ELF-1 (cell line): ENCODE results near the gene NEK9.
"Not testable (repeated sequence)": the region's sequence is repeated elsewhere in the genome, so short reads cannot be mapped to it uniquely, and the experiment has no call there.

Experiments used
- DNase-seq: peaks from one replicate; pipeline ENCODE4 v3.0.0-alpha.2; 2016; ENCODE audit warnings: low read depth, low spot score

Gene NEK9

DNA sequence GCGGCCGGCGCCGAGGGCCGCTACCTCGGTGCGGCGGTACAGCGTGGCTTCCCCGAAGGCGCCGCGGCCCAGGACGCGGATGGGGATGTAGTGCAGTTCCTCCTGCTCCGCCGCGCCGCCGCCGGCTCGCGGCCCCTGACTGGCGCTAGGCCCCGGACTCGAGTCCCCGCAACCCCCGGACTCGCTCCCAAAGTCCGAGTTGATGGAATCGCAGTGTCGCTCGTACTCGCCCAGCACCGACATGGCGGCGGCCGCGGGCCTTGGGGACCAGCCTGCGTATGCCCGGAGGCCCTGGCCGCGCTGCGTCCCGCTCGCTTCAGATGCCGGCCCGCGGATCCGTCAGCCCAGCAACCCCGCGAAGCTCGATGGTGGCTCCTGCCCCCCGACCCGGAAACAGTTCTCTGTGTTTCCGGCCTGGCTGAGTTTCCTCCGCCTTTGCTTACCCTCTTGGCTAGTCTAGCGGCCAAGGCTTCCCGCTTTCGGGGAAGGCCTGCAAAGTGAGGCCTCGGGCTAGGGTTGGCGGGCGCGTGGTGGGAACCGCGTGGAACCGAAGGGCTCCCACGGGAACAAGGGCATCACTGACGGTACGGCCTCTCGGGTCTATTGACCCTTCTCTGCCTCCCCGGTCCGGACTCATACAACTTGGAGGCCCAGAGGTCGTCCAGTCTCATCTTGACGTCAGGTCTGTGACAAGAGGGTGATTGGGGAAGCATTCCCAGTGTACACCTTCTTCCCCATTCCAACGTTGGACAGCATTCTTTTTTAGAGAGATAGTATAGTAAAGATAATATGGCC lies at the start of gene NEK9:
Gene NEK9 (minus strand): TSS at position 370 of the 795 bp plus-strand sequence. CDS start 127 bp downstream, at position 243.
- peak; percentile 91 for DNase-seq

DNA sequence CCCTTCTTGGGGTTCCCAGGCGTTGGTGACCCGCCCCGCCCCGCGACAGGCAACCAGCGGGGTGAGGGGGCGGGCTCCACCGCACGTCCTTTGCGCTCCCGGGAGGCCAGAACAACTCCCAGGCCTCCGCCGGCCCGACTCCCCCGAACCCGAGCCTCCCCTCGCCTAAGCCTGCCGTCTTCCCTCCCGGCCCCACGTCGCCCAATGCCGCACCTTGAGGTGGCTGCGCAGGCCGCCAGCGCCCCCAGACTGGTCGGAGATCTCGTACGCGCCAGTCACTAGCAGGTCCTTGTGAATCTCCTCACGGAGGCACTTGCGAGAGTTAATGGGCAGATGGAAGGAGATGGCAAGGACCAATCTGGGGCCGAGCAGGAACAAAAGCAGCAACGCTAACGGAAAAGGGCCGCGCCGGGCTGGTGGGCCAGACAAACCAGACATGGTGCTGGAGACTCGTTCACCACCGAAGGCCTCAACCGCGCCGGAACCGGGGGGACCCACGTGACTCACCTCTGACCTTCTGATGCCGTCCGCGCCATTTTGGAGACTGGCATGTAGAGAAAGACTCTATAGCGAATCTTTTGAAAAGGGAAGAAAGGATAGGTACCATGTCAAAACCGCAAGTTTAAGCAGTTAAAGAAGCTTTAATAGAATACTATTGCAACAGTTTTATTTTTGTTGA lies 49.4 kb upstream of the NEK9 start, which contains the start of gene TMED10:
Gene TMED10 (minus strand): TSS at position 471 of the 679 bp plus-strand sequence. CDS start 33 bp downstream, at position 438.
- DNase-seq: peak; percentile 93

DNA sequence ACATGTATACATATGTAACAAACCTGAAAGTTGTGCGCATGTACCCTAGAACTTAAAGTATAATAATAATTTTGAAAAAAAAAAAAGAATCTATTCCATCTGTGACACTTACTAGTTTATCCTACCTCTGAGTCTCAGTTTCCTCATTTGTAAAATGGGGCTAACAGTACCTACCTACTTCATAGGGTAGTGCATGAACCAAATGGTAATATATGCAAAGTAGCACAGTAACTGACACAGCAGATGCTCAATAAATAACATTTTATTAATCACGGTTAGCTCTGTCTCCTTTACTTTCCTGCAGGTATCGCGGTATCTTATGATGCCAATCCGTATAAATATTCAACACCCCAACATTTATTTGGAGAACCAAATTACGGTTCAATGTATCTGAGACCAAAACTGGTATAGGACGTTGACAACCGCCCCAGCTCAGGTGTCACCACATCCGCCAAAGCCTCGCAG lies 48.9 kb upstream of the NEK9 start:
- DNase-seq: no peak

DNA sequence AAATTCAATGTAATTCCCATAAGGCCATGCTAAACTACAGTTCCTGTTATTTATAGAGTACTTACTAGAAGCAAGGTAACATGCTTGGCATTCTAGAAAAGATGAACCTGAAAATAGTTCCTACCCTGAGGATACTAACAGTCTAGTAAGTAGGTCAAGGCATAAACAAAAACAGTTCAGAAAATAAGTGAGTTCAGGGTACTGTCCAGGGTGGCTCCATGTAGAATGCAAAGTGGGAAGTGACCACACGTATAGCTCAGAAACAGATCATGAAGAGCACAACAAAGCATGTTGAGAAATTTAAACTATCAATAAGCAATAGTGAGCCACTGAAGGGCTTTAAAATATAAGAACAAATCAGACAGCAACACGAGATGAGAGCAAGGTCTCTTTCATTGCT lies 47.2 kb upstream of the NEK9 start:
- no peak for DNase-seq

GRCh38 chr14:75170772-75171171 lies 43.9 kb upstream of the NEK9 start:
- no peak for DNase-seq

DNA sequence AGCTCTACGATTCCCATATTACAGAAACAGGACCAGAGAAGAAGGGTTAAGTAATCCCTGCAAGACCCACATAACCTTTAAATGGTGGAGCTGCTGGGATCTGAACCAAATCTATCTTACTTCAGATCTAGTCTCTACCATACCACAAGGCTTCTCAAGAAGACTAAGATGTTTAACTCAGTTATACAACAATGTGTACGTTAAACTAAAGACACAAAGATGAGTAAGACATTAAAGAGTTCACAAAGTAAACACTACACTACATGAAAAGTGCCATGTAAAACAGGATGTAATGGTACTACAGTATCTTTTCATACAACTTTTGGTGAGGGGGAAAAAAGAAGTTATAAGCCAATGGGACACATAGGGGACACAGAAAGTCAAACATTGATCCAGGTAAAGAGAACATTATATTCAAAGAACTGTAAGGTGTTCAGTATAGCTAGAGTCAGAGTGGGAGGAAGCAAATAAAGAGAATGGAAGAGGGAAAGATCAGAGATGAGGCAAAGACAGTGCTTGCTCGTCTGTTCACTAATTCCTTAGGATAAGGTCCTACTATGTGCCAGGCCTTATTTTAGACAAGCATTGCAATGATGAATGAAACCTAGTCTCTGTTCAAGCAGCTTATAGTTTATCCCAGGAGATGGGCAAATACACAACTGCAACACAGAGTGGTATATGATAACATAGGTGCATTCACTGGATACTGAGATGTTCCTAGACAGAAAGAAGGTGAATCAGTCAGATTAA lies 41.9 kb upstream of the NEK9 start:
- no peak for DNase-seq

DNA sequence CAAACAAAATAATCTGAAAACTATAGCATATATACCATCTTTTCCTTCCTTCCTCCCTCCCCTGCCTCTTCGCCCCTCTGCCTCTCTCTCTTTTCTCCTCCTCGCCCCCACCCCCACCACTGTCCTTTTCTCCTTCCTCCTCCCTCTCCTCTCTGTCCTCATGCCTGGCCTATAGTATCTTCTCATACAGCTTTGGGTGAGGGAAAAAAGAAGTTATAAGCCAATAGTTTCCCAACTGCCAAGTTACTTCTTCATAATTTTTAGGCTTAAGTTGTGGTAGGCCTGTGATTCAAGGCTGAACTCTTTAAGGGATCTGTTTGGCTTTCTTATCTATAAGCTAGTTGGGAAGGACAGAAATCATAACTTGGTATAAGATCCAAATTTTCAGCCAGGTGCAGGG lies 40.5 kb upstream of the NEK9 start:
- no peak for DNase-seq

DNA sequence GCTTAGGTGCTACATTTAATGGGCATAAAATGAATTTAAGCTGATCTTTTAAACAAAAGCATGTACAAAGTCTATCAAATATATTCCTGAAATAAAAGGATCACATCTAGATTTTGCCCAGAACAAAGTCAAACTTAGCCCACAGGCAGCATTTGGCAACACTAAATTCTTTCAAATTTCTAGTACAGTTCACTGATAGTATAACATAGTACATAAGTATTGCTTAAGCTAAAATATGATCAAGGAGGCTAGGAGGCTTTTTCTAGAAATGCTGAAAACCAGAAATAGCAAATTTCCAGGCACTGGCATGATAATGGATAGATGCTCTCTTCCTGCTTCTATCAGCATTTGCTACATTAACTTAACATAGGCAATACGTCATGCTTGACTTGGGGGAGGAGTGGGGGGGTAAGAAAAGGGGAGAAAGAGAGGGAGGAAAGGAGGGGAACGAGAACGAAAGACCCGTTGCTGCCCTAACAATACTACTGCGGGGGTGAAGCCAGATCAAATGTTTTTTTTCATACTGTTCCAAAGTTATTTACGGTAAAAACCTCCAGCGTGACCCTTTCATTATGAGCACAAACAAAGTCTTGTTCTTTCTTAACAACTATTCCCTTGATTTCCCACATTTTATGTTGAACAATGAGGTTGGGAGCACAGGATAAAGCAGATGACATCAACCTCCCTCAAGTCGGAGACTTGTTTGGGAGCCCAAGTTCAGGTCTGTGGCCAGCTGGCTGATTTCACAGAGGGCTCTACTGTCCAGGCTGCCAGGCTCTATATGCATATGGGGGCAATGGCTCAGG lies 38.9 kb upstream of the NEK9 start:
- no peak for DNase-seq

DNA sequence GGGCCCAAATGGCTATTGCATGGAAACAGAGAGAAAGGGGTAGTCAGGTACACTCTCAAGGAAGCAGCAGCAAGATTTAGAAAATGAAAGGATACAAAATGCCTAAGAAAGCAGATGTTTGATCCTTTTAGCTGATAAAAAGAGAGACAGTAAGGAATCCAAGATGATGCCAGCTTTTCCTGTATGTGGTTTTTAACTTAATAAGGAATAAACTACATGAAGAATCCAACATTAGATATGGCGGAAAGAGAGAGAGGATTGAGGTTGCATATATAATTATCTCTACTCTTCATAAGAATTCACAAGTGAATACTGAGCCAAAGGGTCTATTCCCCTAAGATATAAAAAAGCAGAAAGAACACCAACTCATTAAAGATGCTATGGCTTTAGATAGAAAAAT lies 38.0 kb upstream of the NEK9 start:
- no peak for DNase-seq

DNA sequence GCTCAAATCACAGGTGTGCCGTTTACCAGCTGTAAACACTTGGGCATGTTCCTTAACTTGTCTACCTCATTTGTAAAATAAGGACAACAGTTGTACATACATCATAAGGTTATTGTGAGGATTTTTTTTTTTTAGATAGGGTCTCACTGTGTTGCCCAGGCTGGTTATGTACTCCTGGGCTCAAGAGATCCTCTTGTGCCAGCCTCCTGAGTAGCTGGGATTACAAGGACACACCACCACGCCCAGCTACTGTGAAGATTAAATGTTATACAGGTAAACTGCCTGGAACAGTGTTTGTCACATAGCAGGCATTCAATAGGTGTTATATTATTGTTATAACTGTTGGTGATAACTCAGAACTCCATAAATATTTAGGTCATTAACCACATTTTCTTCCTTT lies 36.8 kb upstream of the NEK9 start:
- no peak for DNase-seq

DNA sequence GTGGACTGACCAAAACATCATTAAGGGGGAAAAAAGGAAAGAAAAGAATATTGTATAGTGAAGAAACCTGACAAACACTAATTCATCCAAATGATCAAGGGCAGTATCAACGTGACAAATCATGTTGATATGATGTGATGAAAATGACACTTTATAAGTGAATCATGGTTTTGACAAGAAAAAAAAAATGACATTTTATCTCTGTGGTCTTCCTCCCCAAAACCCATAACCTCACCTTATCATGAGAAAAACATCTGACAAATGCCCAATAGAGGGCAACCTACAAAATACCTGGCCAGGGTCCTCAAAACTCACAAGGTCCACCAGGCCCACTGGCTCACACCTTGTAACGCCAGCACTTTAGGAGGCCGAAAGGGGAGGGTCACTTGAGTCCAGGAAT lies 35.8 kb upstream of the NEK9 start:
- DNase-seq: no peak

DNA sequence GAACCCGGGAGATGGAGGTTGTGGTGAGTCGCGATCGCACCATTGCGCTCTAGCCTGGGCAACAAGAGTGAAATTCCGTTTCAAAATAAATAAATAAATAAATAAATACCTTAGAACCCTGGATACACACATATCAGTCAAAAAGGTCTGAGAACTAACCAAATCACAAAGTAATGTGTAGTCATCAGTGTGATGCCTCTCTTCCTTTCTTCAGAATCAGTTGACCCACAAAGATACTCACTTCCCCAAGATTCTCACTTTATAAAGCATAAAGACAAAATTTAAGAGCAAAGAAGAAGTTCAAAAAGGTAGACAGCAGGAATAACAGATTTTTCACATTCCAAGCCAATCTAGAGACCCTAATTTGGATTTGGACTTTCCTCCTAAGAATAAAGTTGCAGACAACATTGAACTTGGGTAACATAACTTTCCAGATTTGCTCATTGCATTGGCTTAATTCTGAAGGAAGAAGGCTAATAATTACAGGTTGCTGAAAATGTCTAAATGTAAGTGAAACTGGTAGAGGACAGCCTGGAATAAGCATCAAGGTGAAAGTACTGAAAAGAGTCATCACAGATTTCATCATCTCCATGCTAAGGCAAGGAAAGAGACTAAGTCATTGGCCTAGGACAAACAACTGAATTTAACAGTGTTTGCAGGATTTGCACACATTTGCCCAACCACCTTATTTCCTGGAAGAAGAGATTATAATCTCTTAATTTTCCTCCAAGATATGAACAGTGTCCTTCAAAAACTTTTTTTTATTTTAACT lies 32.2 kb upstream of the NEK9 start:
- DNase-seq: no peak

DNA sequence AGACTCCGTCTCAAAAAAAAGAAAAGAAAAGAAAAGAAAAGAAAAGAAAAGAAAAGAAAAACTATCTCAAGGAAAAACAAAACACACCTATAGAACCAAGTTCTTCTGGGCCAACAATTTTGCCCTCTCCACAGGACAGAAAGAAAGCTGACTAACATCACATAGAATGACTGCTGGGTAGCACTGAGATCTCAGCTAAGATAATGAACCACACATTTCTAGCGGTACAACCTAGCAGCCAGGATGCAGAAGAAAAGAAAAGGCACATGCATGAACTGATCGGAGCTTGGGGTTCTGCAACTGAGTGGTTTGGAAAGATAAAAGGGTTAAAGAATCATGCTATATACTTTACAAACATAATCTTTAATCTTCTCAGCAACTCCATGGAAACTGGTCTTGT lies 30.1 kb upstream of the NEK9 start:
- DNase-seq: no peak

DNA sequence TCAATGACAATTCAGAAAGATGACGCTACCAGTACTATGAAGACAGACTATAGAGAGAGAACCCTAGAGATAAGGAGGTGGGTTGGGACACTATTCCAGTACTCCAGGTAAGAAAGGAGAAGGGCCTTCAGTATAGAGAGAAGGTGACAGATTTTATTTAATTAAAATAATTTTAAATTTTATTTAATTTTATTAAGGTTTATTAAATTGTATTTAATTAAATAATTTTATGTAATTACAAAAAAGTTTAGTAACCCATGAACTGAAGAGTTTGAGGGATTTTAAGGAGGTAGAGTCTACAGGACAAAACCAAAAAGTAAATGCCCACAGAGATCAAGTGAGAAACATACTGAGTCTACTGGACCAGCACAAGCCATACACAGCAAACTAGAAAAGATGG lies 29.3 kb upstream of the NEK9 start:
- no peak for DNase-seq

DNA sequence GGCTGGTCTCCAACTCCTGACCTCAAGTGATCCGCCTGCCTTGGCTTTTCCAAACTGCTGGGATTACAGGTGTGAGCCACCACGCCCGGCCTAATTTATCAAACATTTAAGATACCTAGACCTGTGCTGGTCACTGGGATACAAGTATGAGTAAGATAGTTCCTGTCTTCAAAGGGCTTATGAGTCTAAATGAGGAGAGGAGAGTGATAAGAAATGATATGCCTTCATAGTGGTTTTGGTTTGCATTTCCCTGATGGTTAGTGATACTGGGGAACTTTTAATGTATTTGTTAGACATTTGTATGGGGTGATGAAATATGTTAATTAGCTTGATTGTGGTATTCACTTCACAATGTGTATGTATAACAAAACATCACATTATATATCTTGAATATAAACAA lies 28.3 kb upstream of the NEK9 start:
- no peak for DNase-seq

DNA sequence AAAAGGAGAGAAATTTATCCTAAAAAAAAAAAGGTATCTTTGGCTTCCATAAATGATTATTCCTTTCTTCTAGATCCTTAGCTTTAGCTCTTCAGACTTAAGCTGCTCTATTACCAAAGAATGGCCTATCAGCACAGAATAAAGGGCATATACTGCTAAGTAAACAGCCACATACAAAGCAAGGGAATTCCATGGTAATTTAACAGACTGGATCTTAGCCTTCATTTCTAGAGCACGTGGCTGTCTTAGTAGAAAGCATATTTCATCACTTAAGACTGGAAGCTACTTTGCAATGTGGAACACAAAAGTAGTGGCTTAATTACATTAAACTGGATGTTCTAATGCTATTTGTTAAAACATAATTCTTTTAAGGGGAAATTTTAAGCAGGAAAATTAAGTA lies 26.4 kb upstream of the NEK9 start:
- no peak for DNase-seq

DNA sequence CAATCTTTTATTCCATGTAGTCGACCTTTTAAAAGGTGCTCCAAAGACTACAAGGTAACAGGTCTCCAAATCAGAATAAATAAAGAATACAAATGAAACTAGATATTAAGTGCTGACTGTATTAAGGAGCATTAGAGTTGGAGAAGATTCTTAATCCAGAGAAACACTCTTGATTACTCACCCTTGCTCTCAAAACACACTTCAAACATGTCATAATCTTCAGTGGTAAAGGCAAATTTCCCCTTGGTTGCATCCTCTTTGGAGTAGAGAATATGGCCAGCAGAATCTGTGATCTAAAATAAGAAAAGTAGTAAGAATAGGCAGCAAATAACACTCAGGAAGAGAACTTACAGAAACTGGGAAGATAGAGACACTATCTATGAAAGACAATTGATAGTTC lies 25.0 kb upstream of the NEK9 start:
- DNase-seq: no peak

DNA sequence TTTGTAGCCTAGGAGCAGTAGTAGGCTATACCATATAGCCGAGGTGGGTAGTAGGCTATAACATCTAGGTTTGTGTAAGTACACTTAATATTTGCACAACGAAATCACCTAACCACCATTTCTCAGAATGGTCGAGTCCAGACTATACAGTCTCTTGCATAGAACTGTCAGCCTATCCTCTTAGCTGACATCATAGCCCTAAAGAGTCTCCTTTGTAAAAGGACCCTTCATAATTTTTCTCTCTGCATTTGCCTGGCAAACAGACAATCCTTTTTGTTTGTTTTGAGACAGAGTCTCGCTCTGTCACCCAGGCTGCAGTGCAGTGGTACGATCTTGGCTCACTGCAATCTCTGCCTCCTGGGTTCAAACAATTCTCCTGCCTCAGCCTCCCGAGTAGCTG lies 23.8 kb upstream of the NEK9 start:
- not testable (repeated sequence) for DNase-seq

DNA sequence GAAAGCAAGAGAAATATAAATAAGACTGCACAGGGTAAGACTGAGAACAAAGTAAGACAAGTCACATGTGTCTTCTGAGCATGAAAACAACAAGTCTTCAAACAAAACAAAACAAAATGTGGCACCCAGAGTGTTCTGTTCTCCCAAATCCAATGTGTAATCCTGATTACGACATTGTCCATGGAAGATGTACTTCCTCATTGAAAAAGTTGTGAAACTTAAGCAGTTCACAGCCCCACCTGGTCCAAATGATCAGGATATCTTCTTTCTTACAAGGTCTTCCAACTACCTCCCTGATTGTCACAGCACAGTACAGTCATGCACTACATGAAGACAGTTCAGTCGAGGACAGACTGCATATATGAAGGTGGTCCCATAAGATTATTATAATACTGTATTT lies 23.3 kb upstream of the NEK9 start:
- no peak for DNase-seq

GRCh38 chr14:75147423-75148071 lies 20.7 kb upstream of the NEK9 start:
- DNase-seq: peak; percentile 86
